Measurements from ENCODE around the gene PRKCD.

The PRKCD gene

DNA sequence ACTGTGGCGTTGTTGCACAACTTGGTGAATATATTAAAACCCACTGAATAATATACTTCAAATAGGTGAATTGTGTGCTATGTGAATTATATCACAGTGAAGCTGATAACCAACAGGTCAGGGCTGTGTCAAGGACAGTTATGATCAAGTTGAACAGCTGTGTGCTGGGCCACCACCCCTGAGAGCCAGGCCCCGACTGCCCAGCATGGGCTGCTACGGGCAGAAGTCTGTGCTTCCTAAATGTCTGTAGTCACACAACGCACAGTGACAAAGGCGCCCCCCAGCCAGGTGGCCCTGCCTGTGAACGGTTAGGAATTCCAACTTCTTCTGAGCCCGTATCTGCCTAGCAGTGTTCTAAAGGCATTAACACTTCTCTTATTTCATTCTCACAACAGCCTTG is 62.0 kb downstream of the PRKCD start:
- TF ChIP-seq, protein P1, sequence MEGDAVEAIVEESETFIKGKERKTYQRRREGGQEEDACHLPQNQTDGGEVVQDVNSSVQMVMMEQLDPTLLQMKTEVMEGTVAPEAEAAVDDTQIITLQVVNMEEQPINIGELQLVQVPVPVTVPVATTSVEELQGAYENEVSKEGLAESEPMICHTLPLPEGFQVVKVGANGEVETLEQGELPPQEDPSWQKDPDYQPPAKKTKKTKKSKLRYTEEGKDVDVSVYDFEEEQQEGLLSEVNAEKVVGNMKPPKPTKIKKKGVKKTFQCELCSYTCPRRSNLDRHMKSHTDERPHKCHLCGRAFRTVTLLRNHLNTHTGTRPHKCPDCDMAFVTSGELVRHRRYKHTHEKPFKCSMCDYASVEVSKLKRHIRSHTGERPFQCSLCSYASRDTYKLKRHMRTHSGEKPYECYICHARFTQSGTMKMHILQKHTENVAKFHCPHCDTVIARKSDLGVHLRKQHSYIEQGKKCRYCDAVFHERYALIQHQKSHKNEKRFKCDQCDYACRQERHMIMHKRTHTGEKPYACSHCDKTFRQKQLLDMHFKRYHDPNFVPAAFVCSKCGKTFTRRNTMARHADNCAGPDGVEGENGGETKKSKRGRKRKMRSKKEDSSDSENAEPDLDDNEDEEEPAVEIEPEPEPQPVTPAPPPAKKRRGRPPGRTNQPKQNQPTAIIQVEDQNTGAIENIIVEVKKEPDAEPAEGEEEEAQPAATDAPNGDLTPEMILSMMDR (conservative IDR thresholded peaks at IDR 0.05; ENCODE audit: control insufficient read depth, insufficient read depth, low read depth, low read length) = no peak
- H3K4me3 ChIP-seq (ENCODE audit: control insufficient read depth, low read depth, low read length) = no peak overlapping the region
- DNase-seq (ENCODE audit: low read depth) = no peak

DNA sequence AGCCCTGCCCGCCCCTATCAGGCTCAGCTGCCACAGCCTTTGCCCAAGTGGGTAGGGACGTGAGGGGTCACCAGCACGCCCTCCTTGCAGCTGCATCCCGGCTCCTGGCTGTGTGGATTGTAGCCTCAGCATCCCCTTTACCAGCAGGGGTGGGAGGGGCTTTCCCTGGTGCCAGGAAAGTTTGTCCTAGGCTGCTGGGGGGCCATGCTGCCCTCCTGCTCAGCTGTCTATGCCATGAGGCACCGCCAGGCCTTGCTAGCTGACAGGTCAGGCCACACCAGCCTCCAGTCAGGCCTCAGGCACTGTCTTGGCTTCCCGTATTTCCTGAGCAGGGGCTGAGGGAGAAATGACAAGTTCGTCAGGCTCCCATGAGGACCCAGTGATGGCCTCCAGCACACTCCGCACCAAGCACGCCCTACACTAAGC is 62.5 kb downstream of the PRKCD start:
- TF ChIP-seq, protein P1 (conservative IDR thresholded peaks at IDR 0.05; ENCODE audit: control insufficient read depth, insufficient read depth, low read depth, low read length) = no peak

DNA sequence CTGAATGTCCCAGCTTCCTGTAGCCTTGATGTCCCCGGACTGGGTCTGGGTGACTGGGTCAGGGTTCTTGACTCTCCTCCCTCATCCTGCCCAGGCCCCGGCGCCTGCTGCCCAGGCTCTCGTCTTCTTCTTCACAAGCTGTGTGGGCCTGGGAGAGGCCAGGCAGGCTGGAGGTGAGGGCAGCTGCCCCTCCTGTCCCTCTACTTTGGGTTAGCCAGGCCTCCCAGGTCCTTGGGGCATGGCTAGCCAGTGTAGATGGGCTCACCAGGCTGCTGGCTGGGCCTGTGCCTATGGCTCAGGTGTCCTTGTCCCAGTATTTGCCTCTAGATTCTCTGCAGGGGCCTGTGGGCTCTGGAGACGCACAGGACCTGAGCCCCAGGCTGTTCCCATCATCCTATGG is 63.0 kb downstream of the PRKCD start:
- no peak for DNase-seq (ENCODE audit: low read depth)
- H3K4me3 ChIP-seq (ENCODE audit: control insufficient read depth, low read depth, low read length) = no peak overlapping the region
- TF ChIP-seq, protein P1 (conservative IDR thresholded peaks at IDR 0.05; ENCODE audit: control insufficient read depth, insufficient read depth, low read depth, low read length) = no peak

More for the DNA sequence above, 62.5 kb downstream of the PRKCD start:
- H3K4me3 ChIP-seq (ENCODE audit: control insufficient read depth, low read depth, low read length) = no peak overlapping the region
- DNase-seq (ENCODE audit: low read depth) = no peak

DNA sequence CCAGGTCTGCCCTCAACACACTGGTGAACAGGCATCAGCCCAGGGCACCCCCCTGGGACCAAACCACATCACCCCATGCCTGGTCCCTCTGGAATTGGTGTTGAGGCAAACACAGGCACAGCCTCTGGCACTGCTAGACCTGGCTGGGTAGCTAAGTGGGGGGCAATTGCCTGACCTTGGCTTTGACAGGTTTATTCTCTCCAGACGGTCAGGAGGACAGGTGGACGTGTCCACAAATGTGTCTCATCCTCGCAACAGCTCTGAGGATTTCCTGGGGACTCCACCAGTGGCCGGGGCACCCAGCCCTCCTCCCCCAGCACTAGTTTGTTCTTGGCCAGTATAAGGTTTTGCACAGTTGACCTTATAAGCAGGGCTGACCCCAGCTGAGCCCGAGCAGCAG is 63.5 kb downstream of the PRKCD start:
- no peak for DNase-seq (ENCODE audit: low read depth)
- TF ChIP-seq, protein P1 (conservative IDR thresholded peaks at IDR 0.05; ENCODE audit: control insufficient read depth, insufficient read depth, low read depth, low read length) = no peak
- H3K4me3 ChIP-seq (ENCODE audit: control insufficient read depth, low read depth, low read length) = no peak overlapping the region

DNA sequence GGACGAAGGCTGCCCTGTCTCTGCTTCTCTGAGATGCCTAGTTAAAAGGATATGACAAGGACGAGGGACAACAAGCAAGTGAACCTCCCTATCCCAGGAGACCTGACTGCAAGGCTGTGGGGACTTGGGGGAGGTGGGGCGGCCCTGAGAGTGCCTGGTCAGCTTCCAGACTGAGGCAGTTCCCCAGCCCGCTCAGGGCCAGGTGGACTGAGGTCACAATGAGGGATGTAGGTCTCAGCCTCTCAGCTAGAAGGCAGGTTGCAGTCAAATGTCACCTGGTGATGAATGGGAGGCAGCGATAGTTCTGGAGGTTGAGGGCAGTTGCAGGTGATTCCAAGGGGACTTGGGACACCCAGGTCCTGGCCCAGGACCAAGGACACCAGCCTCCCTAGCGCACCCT is 64.2 kb downstream of the PRKCD start:
- no peak for DNase-seq (ENCODE audit: low read depth)
- no peak overlapping the region for H3K4me3 ChIP-seq (ENCODE audit: control insufficient read depth, low read depth, low read length)
- TF ChIP-seq, protein P1 (conservative IDR thresholded peaks at IDR 0.05; ENCODE audit: control insufficient read depth, insufficient read depth, low read depth, low read length) = no peak

DNA sequence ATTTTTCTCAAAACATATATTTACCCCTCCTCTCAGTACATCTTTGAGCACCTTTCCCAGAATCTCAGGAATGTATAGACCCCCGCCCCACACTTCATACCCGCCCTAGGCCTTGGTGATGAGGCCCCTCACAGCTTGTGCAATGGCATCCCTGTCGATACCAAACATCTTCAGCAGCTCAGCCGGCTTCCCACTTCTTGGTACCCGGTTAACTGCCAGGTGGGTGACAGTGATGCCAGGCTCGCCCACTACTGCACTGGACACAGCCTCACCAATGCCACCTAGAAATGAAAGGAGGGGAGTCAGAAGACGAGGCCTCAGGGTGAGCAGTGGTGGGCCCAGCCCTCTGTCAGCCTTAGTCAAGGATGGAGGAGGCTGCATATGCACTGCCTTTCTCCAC is 64.6 kb downstream of the PRKCD start:
- TF ChIP-seq, protein P1 (conservative IDR thresholded peaks at IDR 0.05; ENCODE audit: control insufficient read depth, insufficient read depth, low read depth, low read length) = no peak

More for the DNA sequence above, 64.6 kb downstream of the PRKCD start:
- no peak for DNase-seq (ENCODE audit: low read depth)
- no peak overlapping the region for H3K4me3 ChIP-seq (ENCODE audit: control insufficient read depth, low read depth, low read length)

Data from fibroblast of mammary gland (primary cell).